Measurements from ENCODE around the gene ARHGEF28.

DNA sequence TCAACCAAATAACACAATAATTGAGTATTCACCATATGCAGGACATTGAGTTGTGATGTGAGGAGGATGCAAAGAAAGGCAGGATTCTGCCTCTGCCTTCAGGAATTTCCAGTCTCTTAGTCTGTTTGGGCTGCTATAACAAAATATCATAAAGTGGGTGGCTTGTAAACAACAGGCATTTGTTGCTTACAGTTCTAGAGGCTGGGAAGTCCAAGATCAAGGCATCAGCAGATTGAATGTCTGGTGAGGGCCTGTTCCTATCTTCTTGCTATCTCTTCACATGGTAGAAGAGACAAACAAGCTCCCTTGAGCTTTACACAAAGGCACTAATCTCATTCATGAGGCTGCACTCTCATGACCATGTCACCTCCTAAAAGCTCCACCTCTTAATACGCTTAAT, 360.7 kb downstream of the ARHGEF28 start:
- no peak for TF ChIP-seq POLR2A (IDR thresholded peaks at IDR 0.05; ENCODE audit: low read depth, low read length)
- TF ChIP-seq, protein P1, sequence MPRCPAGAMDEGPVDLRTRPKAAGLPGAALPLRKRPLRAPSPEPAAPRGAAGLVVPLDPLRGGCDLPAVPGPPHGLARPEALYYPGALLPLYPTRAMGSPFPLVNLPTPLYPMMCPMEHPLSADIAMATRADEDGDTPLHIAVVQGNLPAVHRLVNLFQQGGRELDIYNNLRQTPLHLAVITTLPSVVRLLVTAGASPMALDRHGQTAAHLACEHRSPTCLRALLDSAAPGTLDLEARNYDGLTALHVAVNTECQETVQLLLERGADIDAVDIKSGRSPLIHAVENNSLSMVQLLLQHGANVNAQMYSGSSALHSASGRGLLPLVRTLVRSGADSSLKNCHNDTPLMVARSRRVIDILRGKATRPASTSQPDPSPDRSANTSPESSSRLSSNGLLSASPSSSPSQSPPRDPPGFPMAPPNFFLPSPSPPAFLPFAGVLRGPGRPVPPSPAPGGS (IDR thresholded peaks at IDR 0.05; ENCODE audit: borderline replicate concordance, insufficient read depth, low read depth, low read length, poor library complexity, severe bottlenecking): no peak
- TF ChIP-seq, protein P2, sequence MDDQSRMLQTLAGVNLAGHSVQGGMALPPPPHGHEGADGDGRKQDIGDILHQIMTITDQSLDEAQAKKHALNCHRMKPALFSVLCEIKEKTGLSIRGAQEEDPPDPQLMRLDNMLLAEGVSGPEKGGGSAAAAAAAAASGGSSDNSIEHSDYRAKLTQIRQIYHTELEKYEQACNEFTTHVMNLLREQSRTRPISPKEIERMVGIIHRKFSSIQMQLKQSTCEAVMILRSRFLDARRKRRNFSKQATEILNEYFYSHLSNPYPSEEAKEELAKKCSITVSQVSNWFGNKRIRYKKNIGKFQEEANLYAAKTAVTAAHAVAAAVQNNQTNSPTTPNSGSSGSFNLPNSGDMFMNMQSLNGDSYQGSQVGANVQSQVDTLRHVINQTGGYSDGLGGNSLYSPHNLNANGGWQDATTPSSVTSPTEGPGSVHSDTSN (IDR thresholded peaks at IDR 0.05; ENCODE audit: insufficient replicate concordance, low read depth, low read length): no peak
- TF ChIP-seq, protein P3, sequence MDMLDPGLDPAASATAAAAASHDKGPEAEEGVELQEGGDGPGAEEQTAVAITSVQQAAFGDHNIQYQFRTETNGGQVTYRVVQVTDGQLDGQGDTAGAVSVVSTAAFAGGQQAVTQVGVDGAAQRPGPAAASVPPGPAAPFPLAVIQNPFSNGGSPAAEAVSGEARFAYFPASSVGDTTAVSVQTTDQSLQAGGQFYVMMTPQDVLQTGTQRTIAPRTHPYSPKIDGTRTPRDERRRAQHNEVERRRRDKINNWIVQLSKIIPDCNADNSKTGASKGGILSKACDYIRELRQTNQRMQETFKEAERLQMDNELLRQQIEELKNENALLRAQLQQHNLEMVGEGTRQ (IDR thresholded peaks at IDR 0.05; ENCODE audit: borderline replicate concordance, low read depth, low read length): no peak
- TF ChIP-seq, protein P4, sequence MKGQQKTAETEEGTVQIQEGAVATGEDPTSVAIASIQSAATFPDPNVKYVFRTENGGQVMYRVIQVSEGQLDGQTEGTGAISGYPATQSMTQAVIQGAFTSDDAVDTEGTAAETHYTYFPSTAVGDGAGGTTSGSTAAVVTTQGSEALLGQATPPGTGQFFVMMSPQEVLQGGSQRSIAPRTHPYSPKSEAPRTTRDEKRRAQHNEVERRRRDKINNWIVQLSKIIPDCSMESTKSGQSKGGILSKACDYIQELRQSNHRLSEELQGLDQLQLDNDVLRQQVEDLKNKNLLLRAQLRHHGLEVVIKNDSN (IDR thresholded peaks at IDR 0.05; ENCODE audit: borderline replicate concordance, extremely low read length, insufficient read depth, low read depth, low read length): no peak
- TF ChIP-seq POLR2AphosphoS5 (IDR thresholded peaks at IDR 0.05; ENCODE audit: low read length): no peak
- TF ChIP-seq YY1 (IDR thresholded peaks at IDR 0.05; ENCODE audit: low read depth, low read length): no peak
- TF ChIP-seq JUND (IDR thresholded peaks at IDR 0.05; ENCODE audit: low read depth, low read length): no peak
- no peak for TF ChIP-seq NFIC (IDR thresholded peaks at IDR 0.05; ENCODE audit: low read depth, low read length)
- TF ChIP-seq EZH2 (IDR thresholded peaks at IDR 0.05; ENCODE audit: borderline replicate concordance, control insufficient read depth, low read depth, low read length): no peak
- TF ChIP-seq EP300 (IDR thresholded peaks at IDR 0.05; ENCODE audit: borderline replicate concordance in 1 of 2, control insufficient read depth in 1 of 2, low read depth in 2 of 2, low read length in 2 of 2): no peak

Data from GM12878 (cell line).